ENCODE measurements around the gene FAM193A.
"Not testable (repeated sequence)": the region's sequence is repeated elsewhere in the genome, so short reads cannot be mapped to it uniquely, and the experiment has no call there.

Gene FAM193A

GRCh38 chr4:2652415-2653160 lies 116.1 kb downstream of the FAM193A start:
- no peak for DNase-seq (ENCODE audit: low read depth)

- no peak for DNase-seq (ENCODE audit: low read depth)
Measured at GRCh38 chr4:2660596-2661211, 124.3 kb downstream of the FAM193A start.

- DNase-seq (ENCODE audit: low read depth): no peak
Measured at GRCh38 chr4:2662598-2662997, 126.2 kb downstream of the FAM193A start.

- no peak for DNase-seq (ENCODE audit: low read depth)
Measured at GRCh38 chr4:2663275-2663674, 126.8 kb downstream of the FAM193A start.

- no peak for DNase-seq (ENCODE audit: low read depth)
Measured at GRCh38 chr4:2666722-2667247, 130.3 kb downstream of the FAM193A start.

GRCh38 chr4:2667428-2667827 lies 131.0 kb downstream of the FAM193A start:
- DNase-seq (ENCODE audit: low read depth): no peak

- no peak for DNase-seq (ENCODE audit: low read depth)
Measured at GRCh38 chr4:2671267-2671895, 134.9 kb downstream of the FAM193A start.

- no peak for DNase-seq (ENCODE audit: low read depth)
Measured at GRCh38 chr4:2672082-2672481, 135.6 kb downstream of the FAM193A start.

- no peak for DNase-seq (ENCODE audit: low read depth)
Measured at GRCh38 chr4:2672700-2673099, 136.3 kb downstream of the FAM193A start.

- DNase-seq (ENCODE audit: low read depth): no peak
Measured at GRCh38 chr4:2673157-2673556, 136.7 kb downstream of the FAM193A start.

GRCh38 chr4:2679762-2680161 lies 143.3 kb downstream of the FAM193A start:
- not testable (repeated sequence) for DNase-seq (ENCODE audit: low read depth)

- no peak for DNase-seq (ENCODE audit: low read depth)
Measured at GRCh38 chr4:2684486-2684885, 148.0 kb downstream of the FAM193A start.

GRCh38 chr4:2685541-2685940 lies 149.1 kb downstream of the FAM193A start:
- DNase-seq (ENCODE audit: low read depth): no peak

GRCh38 chr4:2686379-2687265 lies 150.2 kb downstream of the FAM193A start:
- DNase-seq (ENCODE audit: low read depth): no peak

- no peak for DNase-seq (ENCODE audit: low read depth)
Measured at GRCh38 chr4:2688281-2688680, 151.8 kb downstream of the FAM193A start.

GRCh38 chr4:2688697-2689096 lies 152.2 kb downstream of the FAM193A start:
- no peak for DNase-seq (ENCODE audit: low read depth)

GRCh38 chr4:2689114-2689513 lies 152.7 kb downstream of the FAM193A start:
- DNase-seq (ENCODE audit: low read depth): no peak

- no peak for DNase-seq (ENCODE audit: low read depth)
Measured at GRCh38 chr4:2689825-2690700, 153.6 kb downstream of the FAM193A start.

GRCh38 chr4:2691313-2691712 lies 154.9 kb downstream of the FAM193A start:
- DNase-seq (ENCODE audit: low read depth): no peak

- DNase-seq (ENCODE audit: low read depth): no peak
Measured at GRCh38 chr4:2691952-2692435, 155.5 kb downstream of the FAM193A start.

- DNase-seq (ENCODE audit: low read depth): no peak
Measured at GRCh38 chr4:2694691-2695090, 158.2 kb downstream of the FAM193A start.

All from activated T-helper 9 cell treated with anti-CD3 and anti-CD28 coated beads, Interleukin-2, amount 50 U/mL, for 16 hours (primary cell).